Measurements from ENCODE around the gene BPIFB2. TPM values are rescaled to one million over a fixed set of nuclear protein-coding genes. Genes with fewer than 3 reads are reported as not detected.

BPIFB2 gene
- total and polyA plus RNA-seq, 2 donors (not counting 1 experiment from before 2014, with no cell fraction given), result not detected

GRCh38 chr20:32997431-32997830, 10.1 kb upstream of the BPIFB2 start:
- no peak for DNase-seq (ENCODE audit: low read depth in 2 of 2)
- no peak for TF ChIP-seq EZH2 (IDR thresholded peaks at IDR 0.05; ENCODE audit: low read length, missing control alignments)
- no peak for TF ChIP-seq CTCF (conservative IDR thresholded peaks at IDR 0.05 in 1 of 2, IDR thresholded peaks at IDR 0.05 in 1 of 2; ENCODE audit: low read depth in 1 of 2, low read length in 2 of 2)
- Histone ChIP-seq H3K36me3 (ENCODE audit: control insufficient read depth, insufficient read depth, low read length) (no peaks in the 10 kb centered on the region), H3K9ac (ENCODE audit: insufficient read depth, low read length) (no peak overlapping the region), H4K20me1 (ENCODE audit: control insufficient read depth, extremely low read depth, insufficient read depth, low read length) (no peaks in the 10 kb centered on the region), H3K9me3 (ENCODE audit: control insufficient read depth, insufficient read depth, low read depth, low read length) (no peaks in the 10 kb centered on the region), H3K27me3 (ENCODE audit: control insufficient read depth, insufficient read depth, low read length) (no peaks in the 10 kb centered on the region), H3K4me3 (replicated peaks in 1 of 4; ENCODE audit: control extremely low read depth in 1 of 4, insufficient read depth in 1 of 4, low read depth in 3 of 4, low read length in 4 of 4) (no peak overlapping the region), H3K4me2 (ENCODE audit: extremely low read depth, insufficient read depth, low read length) (no peak overlapping the region), H2AFZ (ENCODE audit: low read length) (no peak overlapping the region), H3K4me1 (ENCODE audit: control insufficient read depth, extremely low read depth, insufficient read depth, low read length) (no peaks in the 10 kb centered on the region), H3K27ac (ENCODE audit: insufficient read depth, low read length) (no peak overlapping the region), H3K79me2 (ENCODE audit: control insufficient read depth, insufficient read depth, low read length) (no peaks in the 10 kb centered on the region)

- Histone ChIP-seq H3K4me2 (ENCODE audit: extremely low read depth, insufficient read depth, low read length) (no peak overlapping the region), H3K4me1 (ENCODE audit: control insufficient read depth, extremely low read depth, insufficient read depth, low read length) (no peaks in the 10 kb centered on the region), H3K9me3 (ENCODE audit: control insufficient read depth, insufficient read depth, low read depth, low read length) (no peaks in the 10 kb centered on the region), H2AFZ (ENCODE audit: low read length) (no peak overlapping the region), H3K36me3 (ENCODE audit: control insufficient read depth, insufficient read depth, low read length) (no peaks in the 10 kb centered on the region), H3K9ac (ENCODE audit: insufficient read depth, low read length) (no peak overlapping the region), H3K79me2 (ENCODE audit: control insufficient read depth, insufficient read depth, low read length) (no peaks in the 10 kb centered on the region), H4K20me1 (ENCODE audit: control insufficient read depth, extremely low read depth, insufficient read depth, low read length) (no peaks in the 10 kb centered on the region), H3K27ac (ENCODE audit: insufficient read depth, low read length) (no peak overlapping the region), H3K4me3 (replicated peaks in 1 of 4; ENCODE audit: control extremely low read depth in 1 of 4, insufficient read depth in 1 of 4, low read depth in 3 of 4, low read length in 4 of 4) (no peak overlapping the region), H3K27me3 (ENCODE audit: control insufficient read depth, insufficient read depth, low read length) (no peaks in the 10 kb centered on the region)
- DNase-seq (ENCODE audit: low read depth in 2 of 2), result no peak
- no peak for TF ChIP-seq EZH2 (IDR thresholded peaks at IDR 0.05; ENCODE audit: low read length, missing control alignments)
- TF ChIP-seq CTCF (conservative IDR thresholded peaks at IDR 0.05 in 1 of 2, IDR thresholded peaks at IDR 0.05 in 1 of 2; ENCODE audit: low read depth in 1 of 2, low read length in 2 of 2), result no peak
Measured at GRCh38 chr20:32999603-33000250, 7.8 kb upstream of the BPIFB2 start.

GRCh38 chr20:33000802-33001466, 6.6 kb upstream of the BPIFB2 start:
- H4K20me1 ChIP-seq (ENCODE audit: control insufficient read depth, extremely low read depth, insufficient read depth, low read length), result no peaks in the 10 kb centered on the region
- no peak overlapping the region for H3K4me2 ChIP-seq (ENCODE audit: extremely low read depth, insufficient read depth, low read length)
- TF ChIP-seq EZH2 (IDR thresholded peaks at IDR 0.05; ENCODE audit: low read length, missing control alignments), result no peak
- no peak for TF ChIP-seq CTCF (conservative IDR thresholded peaks at IDR 0.05 in 1 of 2, IDR thresholded peaks at IDR 0.05 in 1 of 2; ENCODE audit: low read depth in 1 of 2, low read length in 2 of 2)
- no peak overlapping the region for H3K9ac ChIP-seq (ENCODE audit: insufficient read depth, low read length)
- no peak overlapping the region for H3K4me3 ChIP-seq (replicated peaks in 1 of 4; ENCODE audit: control extremely low read depth in 1 of 4, insufficient read depth in 1 of 4, low read depth in 3 of 4, low read length in 4 of 4)
- H3K4me1 ChIP-seq (ENCODE audit: control insufficient read depth, extremely low read depth, insufficient read depth, low read length), result no peaks in the 10 kb centered on the region
- no peaks in the 10 kb centered on the region for H3K27me3 ChIP-seq (ENCODE audit: control insufficient read depth, insufficient read depth, low read length)
- H3K9me3 ChIP-seq (ENCODE audit: control insufficient read depth, insufficient read depth, low read depth, low read length), result no peaks in the 10 kb centered on the region
- no peak for DNase-seq (ENCODE audit: low read depth in 2 of 2)
- H3K79me2 ChIP-seq (ENCODE audit: control insufficient read depth, insufficient read depth, low read length), result no peaks in the 10 kb centered on the region
- no peak overlapping the region for H3K27ac ChIP-seq (ENCODE audit: insufficient read depth, low read length)
- no peaks in the 10 kb centered on the region for H3K36me3 ChIP-seq (ENCODE audit: control insufficient read depth, insufficient read depth, low read length)
- H2AFZ ChIP-seq (ENCODE audit: low read length), result no peak overlapping the region

Measured in fibroblast of lung (primary cell).